Measurements from ENCODE around the gene GRAP.
"Not testable (repeated sequence)": the region's sequence is repeated elsewhere in the genome, so short reads cannot be mapped to it uniquely, and the experiment has no call there.

GRAP gene

GRCh38 chr17:19030771-19031449 is 15.8 kb downstream of the GRAP start:
- not testable (repeated sequence) for H3K9ac ChIP-seq (ENCODE audit: low read depth, low read length); H3K9me3 ChIP-seq (ENCODE audit: control insufficient read depth, insufficient read depth, low read length); H3K4me1 ChIP-seq (ENCODE audit: insufficient read depth, low read length); H3K36me3 ChIP-seq (ENCODE audit: insufficient read depth, low read length)

- not testable (repeated sequence) for H3K36me3 ChIP-seq (ENCODE audit: insufficient read depth, low read length); H3K4me1 ChIP-seq (ENCODE audit: insufficient read depth, low read length); H3K9me3 ChIP-seq (ENCODE audit: control insufficient read depth, insufficient read depth, low read length); H3K9ac ChIP-seq (ENCODE audit: low read depth, low read length)
These were observed 17.0 kb downstream of the GRAP start for GRCh38 chr17:19029740-19030139.

- H3K9ac ChIP-seq (ENCODE audit: low read depth, low read length): not testable (repeated sequence)
These were observed 18.1 kb downstream of the GRAP start for GRCh38 chr17:19028671-19029070.

GRCh38 chr17:19024101-19025078 is 22.4 kb downstream of the GRAP start:
- no peaks in the 10 kb centered on the region for H3K36me3 ChIP-seq (ENCODE audit: insufficient read depth, low read length)
- no peaks in the 10 kb centered on the region for H3K9me3 ChIP-seq (ENCODE audit: control insufficient read depth, insufficient read depth, low read length)
- H3K4me1 ChIP-seq (ENCODE audit: insufficient read depth, low read length): no peaks in the 10 kb centered on the region; the same call in 1 of the 2 replicates
- H3K9ac ChIP-seq (ENCODE audit: low read depth, low read length): no peak overlapping the region

More at GRCh38 chr17:19028671-19029070, 18.1 kb downstream of the GRAP start:
- not testable (repeated sequence) for H3K36me3 ChIP-seq (ENCODE audit: insufficient read depth, low read length); H3K4me1 ChIP-seq (ENCODE audit: insufficient read depth, low read length); H3K9me3 ChIP-seq (ENCODE audit: control insufficient read depth, insufficient read depth, low read length)

- H3K9ac ChIP-seq (ENCODE audit: low read depth, low read length): no peak overlapping the region
- H3K36me3 ChIP-seq (ENCODE audit: insufficient read depth, low read length): no peaks in the 10 kb centered on the region
- no peaks in the 10 kb centered on the region; the same call in 1 of the 2 replicates for H3K4me1 ChIP-seq (ENCODE audit: insufficient read depth, low read length)
- H3K9me3 ChIP-seq (ENCODE audit: control insufficient read depth, insufficient read depth, low read length): no peaks in the 10 kb centered on the region
These were observed 23.4 kb downstream of the GRAP start for GRCh38 chr17:19023209-19023999.

GRCh38 chr17:19022747-19023146 is 24.0 kb downstream of the GRAP start:
- Histone ChIP-seq H3K9me3 (ENCODE audit: control insufficient read depth, insufficient read depth, low read length) (no peaks in the 10 kb centered on the region), H3K4me1 (ENCODE audit: insufficient read depth, low read length) (no peaks in the 10 kb centered on the region; the same call in 1 of the 2 replicates), H3K36me3 (ENCODE audit: insufficient read depth, low read length) (no peaks in the 10 kb centered on the region), H3K9ac (ENCODE audit: low read depth, low read length) (no peak overlapping the region)

GRCh38 chr17:19022128-19022527 is 24.6 kb downstream of the GRAP start:
- H3K9ac ChIP-seq (ENCODE audit: low read depth, low read length): no peak overlapping the region
- no peaks in the 10 kb centered on the region; the same call in 1 of the 2 replicates for H3K4me1 ChIP-seq (ENCODE audit: insufficient read depth, low read length)
- no peaks in the 10 kb centered on the region for H3K9me3 ChIP-seq (ENCODE audit: control insufficient read depth, insufficient read depth, low read length)
- H3K36me3 ChIP-seq (ENCODE audit: insufficient read depth, low read length): no peaks in the 10 kb centered on the region

GRCh38 chr17:19021622-19022083 is 25.1 kb downstream of the GRAP start:
- no peak overlapping the region for H3K9ac ChIP-seq (ENCODE audit: low read depth, low read length)

GRCh38 chr17:19021011-19021621 is 25.6 kb downstream of the GRAP start:
- H3K4me1 ChIP-seq (ENCODE audit: insufficient read depth, low read length); H3K9ac ChIP-seq (ENCODE audit: low read depth, low read length); H3K9me3 ChIP-seq (ENCODE audit: control insufficient read depth, insufficient read depth, low read length); H3K36me3 ChIP-seq (ENCODE audit: insufficient read depth, low read length): not testable (repeated sequence)

More at GRCh38 chr17:19021622-19022083, 25.1 kb downstream of the GRAP start:
- H3K9me3 ChIP-seq (ENCODE audit: control insufficient read depth, insufficient read depth, low read length): no peaks in the 10 kb centered on the region
- no peaks in the 10 kb centered on the region for H3K36me3 ChIP-seq (ENCODE audit: insufficient read depth, low read length)
- no peaks in the 10 kb centered on the region; the same call in 1 of the 2 replicates for H3K4me1 ChIP-seq (ENCODE audit: insufficient read depth, low read length)

- Histone ChIP-seq H3K9me3 (ENCODE audit: control insufficient read depth, insufficient read depth, low read length) (no peaks in the 10 kb centered on the region), H3K4me1 (ENCODE audit: insufficient read depth, low read length) (peaks cover 5% of the 10 kb centered on the region; the same call in 1 of the 2 replicates), H3K36me3 (ENCODE audit: insufficient read depth, low read length) (no peaks in the 10 kb centered on the region), H3K9ac (ENCODE audit: low read depth, low read length) (no peak overlapping the region)
These were observed 26.7 kb downstream of the GRAP start for GRCh38 chr17:19020016-19020415.

- Histone ChIP-seq H3K9ac (ENCODE audit: low read depth, low read length) (no peak overlapping the region), H3K36me3 (ENCODE audit: insufficient read depth, low read length) (no peaks in the 10 kb centered on the region), H3K4me1 (ENCODE audit: insufficient read depth, low read length) (peaks cover 5% of the 10 kb centered on the region; the same call in 1 of the 2 replicates), H3K9me3 (ENCODE audit: control insufficient read depth, insufficient read depth, low read length) (no peaks in the 10 kb centered on the region)
These were observed 27.5 kb downstream of the GRAP start for GRCh38 chr17:19019041-19019941.

GRCh38 chr17:19018600-19018950 is 28.2 kb downstream of the GRAP start:
- no peaks in the 10 kb centered on the region for H3K36me3 ChIP-seq (ENCODE audit: insufficient read depth, low read length)
- no peaks in the 10 kb centered on the region for H3K9me3 ChIP-seq (ENCODE audit: control insufficient read depth, insufficient read depth, low read length)
- H3K9ac ChIP-seq (ENCODE audit: low read depth, low read length): no peak overlapping the region
- H3K4me1 ChIP-seq (ENCODE audit: insufficient read depth, low read length): peaks cover 5% of the 10 kb centered on the region; the same call in 1 of the 2 replicates
